ENCODE results near the gene IQGAP1.
"Not testable (repeated sequence)": the region's sequence is repeated elsewhere in the genome, so short reads cannot be mapped to it uniquely, and the experiment has no call there.

IQGAP1 gene

DNA sequence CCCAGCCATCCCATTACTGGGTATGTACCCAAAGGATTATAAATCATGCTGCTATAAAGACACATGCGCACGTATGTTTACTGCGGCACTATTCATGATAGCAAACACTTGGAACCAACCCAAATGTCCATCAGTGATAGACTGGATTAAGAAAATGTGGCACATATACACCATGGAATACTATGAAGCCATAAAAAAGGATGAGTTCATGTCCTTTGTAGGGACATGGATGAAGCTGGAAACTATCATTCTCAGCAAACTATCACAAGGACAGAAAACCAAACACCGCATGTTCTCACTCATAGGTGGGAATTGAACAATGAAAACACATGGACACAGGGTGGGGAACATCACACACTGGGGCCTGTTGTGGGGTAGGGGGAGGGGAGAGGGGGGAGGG lies 22.3 kb downstream of the IQGAP1 start:
- DNase-seq, result not testable (repeated sequence)

DNA sequence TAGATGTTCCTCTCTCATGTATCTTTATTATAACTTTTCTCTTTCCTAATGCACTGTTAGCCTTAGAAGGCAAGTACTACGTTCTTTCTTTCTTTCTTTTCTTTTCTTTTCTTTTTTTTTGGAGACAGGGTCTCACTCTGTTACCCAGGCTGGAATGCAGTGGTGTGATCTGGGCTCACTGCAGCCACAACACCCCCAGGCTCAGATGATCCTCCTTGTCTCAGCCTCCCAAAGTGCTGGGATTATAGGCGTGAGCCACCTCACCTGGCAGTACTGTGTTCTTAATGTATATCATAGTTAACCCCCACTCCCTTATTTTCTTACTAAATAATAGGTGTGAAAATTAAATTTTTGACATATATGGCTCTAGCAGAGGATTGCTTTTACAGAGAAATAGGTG lies 23.1 kb downstream of the IQGAP1 start:
- DNase-seq, result no peak

DNA sequence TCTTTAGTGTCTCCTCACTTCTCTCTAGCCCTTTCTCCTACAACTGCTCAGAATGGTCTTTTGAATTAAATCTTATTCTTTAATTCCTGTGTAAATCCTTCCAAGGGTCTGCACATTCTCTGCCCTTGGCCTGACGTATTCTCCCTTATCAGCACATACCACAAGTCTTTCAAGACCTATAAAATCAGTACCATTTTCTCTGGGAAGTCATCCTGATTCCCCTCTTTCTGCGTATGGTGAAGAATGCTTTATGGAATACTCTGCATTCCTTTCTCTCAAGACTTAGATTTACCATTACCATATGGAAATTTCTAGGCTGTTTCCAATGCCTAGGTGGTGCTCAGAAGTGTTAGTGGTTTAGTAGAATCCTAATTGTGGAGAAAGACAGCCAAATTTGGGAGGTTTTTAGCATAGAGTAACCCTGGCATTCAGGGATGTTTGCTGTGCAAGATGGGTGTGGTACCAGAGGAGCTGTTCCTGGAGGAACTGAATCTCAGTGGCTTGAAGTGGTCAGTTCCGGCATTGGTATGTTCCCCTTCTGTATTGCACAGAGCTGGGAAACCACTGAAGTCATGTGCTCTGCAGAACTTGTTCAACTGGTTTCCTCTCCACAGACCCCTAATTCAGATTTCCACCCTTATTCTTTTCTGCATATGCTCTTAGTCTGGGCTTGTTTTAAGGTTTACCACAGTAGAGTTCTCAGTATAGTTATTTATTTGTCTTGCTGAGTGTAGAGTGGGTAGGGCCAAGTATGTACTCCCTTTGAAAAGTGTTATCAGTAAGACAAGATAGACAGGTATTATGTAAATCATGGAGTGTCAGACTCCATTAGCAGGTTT lies 24.5 kb downstream of the IQGAP1 start:
- DNase-seq, result peak; percentile 80

DNA sequence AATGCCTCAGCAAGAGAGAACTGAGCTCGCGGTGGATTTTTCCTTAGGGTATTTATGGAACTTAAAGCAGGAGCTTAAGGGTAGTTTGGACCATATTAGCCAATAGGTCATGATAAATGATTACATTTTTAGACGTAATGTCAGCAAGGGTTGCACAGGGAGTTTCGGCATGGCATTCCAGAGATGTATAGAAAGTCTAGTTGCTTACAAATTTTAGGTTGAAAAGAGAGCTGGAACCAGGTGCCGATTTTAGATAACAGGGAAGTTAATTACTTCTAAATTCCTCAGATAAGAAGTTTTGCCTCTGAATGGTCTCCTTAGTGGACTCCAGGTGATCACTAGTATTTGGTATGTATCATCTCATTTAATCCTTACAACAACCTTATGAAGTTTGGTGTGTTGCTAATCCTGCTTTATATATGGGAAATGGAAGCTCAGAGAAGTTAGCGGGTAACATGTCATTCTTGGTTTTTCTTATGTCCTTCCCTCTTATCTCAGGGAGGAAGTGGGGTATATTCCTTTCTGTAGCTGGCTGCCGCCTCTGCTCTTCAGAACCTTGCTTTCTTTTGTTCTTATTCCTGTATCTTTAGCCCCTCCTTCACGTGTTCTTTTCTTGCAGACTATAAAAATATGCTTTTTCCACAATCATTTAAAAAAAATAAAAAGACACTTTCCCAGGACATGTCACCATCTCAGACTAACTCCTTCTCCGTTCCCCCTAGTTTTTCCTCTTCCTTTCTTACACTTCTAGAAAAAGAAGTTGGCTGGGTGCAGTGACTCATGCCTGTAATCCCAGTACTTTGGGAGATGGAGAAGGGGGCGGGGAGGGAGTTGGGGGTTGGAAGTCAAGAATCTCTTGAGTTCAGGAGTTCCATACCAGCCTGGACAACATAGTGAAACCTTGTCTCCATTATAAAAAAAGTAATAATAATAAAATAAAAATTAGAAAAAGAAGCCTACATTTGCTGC lies 25.7 kb downstream of the IQGAP1 start:
- DNase-seq, result no peak

DNA sequence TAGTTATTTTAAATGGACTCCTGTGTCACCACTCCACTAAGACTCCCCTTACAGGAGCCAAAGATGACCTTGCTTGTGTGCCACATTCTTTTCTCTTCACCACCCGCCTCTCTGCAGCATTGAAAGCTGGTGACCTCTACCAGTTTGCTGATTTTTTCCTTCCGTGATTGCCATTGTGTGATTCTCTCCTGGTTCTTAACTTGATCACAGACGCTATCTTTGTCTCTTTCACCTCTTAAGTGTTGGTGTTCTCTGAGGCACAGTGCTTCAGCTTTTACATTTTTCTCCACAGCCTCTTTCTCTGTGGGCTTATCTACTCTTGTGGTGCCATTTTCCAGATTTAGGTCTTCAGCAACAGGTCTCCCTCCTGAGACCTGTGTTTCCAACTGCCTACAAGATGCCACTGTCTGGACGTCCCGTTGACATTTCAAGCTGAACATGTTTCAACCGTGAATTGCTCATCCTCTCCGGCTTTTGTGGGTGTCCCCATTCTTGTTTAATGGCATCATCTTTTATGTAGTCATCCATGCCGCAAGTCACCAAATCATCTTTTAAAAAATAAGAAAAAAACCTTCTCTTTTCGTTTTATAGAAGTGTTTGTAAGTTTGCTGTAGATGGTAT lies 26.5 kb downstream of the IQGAP1 start:
- DNase-seq, result no peak

DNA sequence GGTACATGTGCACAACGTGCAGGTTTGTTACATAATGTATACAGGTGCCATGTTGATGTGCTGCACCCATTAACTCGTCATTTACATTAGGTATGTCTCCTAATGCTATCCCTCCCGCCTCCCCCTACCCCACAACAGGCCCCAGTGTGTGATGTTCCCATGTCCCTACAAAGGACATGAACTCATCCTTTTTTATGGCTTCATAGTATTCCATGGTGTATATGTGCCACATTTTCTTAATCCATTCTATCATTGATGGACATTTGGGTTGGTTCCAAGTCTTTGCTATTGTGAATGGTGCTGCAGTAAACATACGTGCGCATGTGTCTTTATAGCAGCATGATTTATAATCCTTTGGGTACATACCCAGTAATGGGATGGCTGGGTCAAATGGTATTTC lies 28.0 kb downstream of the IQGAP1 start:
- DNase-seq, result not testable (repeated sequence)

DNA sequence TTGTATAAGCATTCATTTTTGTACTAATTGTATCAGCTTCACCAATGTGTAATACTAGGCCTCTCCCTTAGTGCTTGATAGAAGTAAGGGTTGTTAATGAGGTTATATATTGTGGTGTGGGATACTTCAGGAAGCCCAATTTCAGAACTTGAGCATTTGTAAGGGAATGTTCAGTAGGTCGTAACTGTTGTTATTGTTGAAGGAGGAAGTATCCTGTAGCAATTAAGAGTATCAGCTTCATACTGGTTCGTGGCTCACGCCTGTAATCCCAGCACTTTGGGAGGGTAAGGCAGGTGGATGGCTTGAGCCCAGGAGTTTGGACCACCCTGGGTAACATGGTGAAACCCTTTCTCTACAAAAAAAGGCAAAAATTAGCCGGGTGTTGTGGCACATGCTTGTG lies 30.6 kb downstream of the IQGAP1 start:
- DNase-seq, result no peak

DNA sequence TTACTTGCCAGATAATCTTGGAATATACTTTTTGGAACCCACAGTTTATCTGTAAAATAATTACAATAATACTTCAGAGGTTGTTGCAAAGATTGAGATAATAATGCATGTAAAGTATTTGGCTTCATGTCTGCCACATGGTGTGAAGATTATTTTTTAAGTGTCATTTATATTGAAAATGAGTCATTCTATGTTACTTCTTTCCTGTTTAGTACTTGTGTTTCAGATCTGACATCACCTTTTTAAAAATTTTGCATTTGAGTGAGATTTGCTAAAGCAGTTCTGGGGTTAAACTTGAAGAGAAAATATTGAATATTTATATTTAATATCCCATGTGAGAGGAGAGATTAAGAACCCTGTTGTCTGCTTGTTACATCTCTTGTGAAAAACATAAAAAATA lies 31.2 kb downstream of the IQGAP1 start:
- DNase-seq, result no peak

DNA sequence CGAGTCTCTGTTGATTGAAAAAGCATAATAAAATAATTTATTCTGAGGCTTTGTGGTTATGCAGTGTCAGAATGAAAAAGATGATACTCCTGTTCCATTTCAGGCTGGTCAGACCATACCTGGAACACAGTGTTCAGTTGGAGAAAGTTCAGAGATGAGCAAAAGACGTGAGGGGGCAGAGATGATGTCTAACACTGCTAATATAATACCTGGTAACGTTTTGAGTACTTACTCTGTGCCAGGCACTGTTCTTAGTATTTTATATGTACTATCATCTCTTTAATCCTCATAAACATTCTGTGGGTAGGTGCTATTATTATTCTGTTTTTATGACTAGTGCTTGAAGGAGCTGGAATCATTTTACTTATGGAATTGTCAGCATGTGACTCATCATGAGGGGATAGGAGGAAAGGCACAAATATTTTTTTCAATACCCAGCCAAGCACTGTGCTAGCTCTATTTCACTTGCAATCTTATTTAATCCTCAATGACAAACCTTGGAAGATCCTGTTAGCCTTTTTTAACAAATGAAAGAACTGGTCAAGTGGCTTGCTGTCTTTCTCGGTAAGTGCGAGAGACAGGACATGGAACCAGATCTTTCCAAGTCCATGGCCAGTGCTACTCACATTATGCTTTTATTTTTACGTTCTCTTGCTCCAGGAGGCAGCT lies 31.8 kb downstream of the IQGAP1 start:
- DNase-seq, result no peak

DNA sequence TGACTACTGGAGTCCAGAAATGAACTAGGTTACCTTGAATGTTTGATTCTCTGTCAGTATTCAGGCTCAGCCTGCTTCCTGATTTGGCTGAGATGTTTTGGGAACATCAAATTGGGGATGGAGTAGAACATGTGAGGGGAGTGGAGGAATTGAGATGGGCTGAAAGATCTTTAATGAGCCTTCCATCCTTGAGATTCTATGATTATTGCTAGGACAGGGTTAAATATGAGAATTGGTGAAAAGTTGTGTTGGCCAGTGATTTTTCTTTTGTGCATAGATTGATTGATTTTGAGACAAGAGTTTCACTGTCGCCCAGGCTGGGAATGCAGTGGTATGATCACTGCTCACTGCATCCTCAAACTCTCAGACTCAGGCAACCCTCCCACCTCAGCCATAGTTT lies 32.4 kb downstream of the IQGAP1 start:
- DNase-seq, result no peak

DNA sequence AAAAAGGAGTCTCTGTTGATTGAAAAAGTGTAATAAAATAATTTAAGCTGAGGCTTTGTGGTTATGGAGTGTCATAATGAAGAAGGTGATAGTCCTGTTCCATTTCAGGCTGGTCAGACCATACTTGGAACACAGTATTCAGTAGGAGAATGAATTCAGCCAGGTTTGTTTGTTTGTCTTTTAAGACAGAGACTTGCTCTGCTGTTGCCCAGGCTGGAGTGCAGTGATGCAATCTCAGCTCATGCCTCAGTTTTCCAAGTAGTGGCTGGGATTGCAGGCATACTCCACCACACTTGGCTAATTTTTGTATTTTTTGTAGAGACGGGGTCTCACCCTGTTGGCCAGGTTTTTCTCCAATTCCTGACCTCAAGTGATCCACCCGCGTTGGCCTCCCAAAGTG lies 33.5 kb downstream of the IQGAP1 start:
- no peak for DNase-seq

DNA sequence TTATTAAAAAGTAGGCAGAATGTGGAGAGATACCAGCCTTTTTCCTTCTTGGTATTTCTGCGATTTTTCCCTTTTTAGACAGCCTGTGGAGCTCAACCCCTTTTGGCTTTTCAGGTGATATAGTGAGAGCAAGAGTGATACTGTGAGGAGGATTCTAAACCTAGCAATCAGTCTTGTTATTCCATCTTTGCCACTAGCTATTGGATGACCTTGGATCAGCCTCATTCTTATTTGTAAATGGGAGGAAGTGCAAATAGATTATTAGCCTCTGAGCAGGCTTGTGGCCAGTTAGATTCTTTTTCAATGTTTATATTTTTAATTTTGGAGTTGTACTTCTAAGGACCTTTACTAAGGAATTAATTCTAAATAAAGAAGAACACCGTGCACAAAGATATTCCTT lies 34.0 kb downstream of the IQGAP1 start:
- no peak for DNase-seq

DNA sequence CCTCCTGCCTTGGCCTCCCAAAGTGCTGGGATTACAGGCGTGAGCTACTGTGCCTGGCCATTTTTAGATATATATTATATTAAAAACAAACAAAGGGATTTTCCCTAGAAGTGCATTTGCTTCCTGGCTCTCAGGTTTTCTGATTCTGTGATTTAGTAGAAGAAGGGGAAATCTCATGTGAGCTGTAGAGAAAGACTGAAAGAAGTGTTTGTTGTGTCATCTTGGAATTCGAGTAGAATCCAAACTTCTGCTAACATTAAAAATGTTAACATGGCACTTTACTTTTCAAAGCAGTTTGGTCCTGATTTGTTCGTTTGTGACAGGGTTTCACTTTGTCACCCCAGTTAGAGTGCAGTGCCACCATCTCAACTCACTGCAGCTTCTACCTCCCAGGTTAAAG lies 34.9 kb downstream of the IQGAP1 start:
- DNase-seq, result no peak

DNA sequence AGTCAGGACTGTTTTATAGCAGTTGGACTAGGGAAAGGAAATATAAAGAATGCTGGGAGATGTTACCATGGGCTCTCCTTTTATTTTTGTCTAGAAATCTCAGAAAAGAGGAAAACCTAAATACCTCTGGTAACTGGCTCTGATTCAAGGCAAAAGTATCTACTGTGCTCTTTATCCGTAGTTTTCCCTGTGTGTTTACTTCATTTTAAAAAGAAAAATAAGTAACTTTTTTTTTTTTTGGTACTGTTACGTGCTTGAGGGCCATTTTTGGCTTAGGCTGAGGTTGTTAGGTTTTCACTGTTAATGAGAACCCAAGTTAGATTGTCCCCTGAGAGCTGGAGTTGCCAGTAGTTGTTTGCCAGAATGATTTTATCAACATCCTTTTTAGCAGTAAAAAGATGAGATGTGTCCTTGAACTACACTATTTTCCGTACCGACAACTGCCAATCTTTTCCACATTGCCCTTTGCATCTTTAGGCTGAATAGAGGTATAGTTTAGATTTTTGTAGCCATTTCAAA lies 35.8 kb downstream of the IQGAP1 start:
- no peak for DNase-seq

DNA sequence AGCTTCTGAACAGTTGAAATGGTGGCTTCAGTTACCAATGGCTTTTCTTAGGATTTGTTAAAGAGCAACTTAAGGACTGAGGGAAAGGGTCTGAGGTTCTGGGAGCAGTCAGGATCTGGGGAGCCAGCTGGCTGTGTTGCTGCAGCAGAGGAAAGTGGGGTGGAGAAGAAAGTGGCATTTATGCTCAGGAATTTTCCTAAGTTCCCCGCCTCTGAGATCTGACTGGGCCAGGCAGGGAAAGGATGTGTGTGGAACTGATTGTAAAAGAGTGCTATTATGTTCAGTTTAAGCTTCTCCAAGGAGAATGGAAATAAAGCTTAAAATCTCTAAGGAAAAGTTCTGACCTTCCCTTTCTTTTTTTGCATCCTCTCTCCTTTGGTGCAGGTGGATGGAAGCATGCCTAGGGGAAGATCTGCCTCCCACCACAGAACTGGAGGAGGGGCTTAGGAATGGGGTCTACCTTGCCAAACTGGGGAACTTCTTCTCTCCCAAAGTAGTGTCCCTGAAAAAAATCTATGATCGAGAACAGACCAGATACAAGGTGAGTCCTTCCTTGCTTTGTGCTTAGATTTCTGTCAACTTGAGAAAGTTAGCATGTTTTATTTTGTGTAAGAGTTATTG lies 37.8 kb downstream of the IQGAP1 start:
- no peak for DNase-seq

DNA sequence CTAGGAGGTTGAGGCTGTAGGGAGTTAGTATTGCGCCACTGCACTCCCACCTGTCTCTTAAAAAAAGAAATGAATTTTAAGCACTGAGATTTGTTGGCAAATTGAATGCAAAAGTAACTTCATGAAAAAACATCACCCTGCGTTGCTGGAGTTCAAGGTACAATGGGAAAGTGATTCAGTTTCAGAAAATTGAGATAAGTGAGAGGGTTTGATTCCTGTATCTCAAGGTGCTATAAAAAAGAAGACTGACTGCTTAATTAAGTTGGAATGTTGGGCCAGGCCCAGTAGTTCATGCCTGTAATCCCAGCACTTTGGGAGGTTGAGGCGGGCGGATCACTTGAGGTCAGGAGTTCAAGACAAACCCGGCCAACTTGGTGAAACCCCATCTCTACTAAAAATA lies 39.1 kb downstream of the IQGAP1 start:
- no peak for DNase-seq

DNA sequence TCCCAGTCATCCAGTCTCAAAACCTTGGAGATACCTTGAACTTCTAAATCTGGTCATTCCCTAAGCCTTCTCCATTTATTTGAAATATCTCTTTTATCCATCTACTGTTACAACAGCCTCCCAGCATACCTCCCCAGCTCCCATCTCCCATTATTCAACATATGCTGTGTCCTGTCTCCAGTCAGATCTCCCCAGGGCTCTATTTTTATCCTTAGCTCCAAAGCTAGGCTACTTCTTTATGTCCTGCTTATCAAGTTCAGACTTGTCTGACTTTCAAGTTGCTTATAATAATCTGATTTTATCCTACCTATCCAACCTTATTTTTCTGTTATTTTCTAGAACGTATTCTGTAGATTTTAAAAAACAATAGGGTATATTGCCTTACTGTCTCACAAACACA lies 44.2 kb downstream of the IQGAP1 start:
- DNase-seq, result no peak

DNA sequence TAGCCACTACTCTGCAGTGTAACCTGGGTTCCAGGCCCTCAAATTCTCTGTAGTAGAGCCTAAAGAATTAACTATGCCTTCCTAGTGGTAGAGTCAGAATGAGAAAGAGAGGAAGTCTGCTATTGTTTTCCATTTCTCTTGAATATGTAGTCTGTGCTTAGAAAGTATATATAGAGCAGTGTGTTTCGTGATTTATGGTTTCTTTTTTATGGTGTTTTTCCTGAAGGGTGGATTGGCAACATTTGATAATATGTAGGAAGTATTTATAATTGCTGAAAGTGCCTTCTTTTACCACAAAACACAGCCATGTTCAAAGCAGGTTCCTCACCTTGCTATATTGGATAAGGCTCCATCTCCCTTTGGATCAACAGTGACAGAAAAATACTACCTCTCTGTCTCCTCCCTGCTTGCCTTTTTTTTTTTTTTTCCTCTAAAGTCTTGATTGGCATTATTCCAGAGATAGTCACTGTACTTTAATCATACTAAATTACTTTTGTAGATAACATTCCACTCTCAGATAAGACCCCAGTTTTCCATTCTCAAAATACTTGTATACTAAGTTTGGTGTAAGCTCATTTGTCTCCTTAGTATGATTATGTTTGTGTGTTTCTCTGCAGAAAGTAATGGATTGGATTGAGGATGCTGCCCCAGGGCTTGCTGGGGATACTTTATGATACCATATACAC lies 47.8 kb downstream of the IQGAP1 start:
- no peak for DNase-seq

DNA sequence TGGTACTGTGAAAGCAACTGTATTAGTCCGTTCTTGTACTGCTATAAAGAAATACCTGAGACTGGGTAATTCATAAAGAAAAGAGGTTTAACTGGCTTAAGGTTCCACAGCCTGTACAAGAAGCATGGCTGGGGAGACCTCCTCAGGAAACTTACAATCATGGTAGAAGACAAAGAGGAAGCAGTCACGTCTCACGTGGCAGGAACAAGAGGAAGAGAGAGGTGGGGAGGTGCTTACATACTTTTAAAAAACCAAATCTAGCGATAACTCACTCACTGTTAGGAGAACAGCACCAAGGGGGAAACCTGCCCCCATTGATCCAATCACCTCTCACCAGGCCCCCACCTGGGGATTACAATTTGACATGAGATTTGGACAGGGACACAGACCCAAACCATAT lies 48.9 kb downstream of the IQGAP1 start:
- no peak for DNase-seq

DNA sequence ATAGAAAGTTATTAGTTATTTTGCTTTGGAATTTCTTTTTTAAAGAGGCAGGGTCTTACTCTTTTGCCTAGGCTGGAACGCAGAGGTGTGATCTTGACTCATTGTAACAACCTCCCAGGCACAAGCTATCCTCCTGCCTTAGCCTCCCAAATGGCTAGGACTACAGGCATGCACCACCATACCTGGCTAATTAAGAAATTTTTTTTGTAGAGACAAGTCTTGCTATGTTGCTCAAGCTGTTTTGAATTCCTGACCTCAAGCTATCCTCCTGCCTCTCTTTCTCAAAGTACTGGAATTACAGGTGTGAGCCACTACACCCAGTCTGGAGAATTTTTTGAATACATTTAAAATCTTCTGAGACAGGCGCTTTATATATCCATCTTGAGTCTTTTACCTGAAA lies 49.5 kb downstream of the IQGAP1 start:
- DNase-seq, result no peak

DNA sequence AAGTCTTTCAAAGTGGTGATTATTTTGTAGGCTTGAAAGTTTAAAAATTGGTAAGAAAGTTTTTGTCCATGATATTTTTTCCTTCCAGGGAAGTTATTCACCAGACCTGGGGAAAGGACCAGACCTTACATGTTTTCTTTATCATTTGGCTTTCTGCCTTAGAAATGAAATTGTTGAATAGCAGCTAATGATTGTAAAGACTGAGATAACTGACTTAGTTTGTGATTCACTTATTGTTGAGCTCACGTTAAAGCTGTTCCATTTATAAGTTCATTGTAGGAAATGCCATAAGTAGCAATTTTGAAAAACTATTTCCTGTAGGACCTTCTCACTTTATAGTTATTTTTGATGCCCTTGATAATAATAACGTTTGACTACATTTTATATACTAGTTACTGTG lies 51.9 kb downstream of the IQGAP1 start:
- DNase-seq, result no peak

DNA sequence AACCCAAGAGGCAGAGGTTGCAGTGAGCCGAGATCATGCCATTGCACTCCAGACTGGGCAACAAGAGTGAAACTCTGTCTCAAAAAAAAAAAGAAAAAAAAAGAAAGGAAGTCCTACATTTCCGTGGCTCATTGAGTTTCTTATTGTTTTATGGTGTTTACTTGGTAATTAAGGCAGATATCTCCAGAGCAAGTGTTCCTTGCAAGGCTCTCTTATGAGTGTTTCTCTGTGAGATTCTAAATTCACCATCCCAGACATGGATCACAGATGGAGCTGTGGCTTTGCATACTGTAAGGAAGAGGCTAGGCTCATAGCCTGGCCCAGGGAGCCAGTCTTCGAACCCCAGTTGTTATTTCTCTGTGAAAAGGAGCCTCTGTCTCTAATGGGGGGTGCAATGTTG lies 53.0 kb downstream of the IQGAP1 start:
- DNase-seq, result no peak
